ENCODE data around the gene FANCC. TPM values are rescaled to one million over a fixed set of nuclear protein-coding genes. Genes with fewer than 3 reads are reported as not detected.

Gene FANCC
- total RNA-seq, 1 donor = 3.8 TPM

DNA sequence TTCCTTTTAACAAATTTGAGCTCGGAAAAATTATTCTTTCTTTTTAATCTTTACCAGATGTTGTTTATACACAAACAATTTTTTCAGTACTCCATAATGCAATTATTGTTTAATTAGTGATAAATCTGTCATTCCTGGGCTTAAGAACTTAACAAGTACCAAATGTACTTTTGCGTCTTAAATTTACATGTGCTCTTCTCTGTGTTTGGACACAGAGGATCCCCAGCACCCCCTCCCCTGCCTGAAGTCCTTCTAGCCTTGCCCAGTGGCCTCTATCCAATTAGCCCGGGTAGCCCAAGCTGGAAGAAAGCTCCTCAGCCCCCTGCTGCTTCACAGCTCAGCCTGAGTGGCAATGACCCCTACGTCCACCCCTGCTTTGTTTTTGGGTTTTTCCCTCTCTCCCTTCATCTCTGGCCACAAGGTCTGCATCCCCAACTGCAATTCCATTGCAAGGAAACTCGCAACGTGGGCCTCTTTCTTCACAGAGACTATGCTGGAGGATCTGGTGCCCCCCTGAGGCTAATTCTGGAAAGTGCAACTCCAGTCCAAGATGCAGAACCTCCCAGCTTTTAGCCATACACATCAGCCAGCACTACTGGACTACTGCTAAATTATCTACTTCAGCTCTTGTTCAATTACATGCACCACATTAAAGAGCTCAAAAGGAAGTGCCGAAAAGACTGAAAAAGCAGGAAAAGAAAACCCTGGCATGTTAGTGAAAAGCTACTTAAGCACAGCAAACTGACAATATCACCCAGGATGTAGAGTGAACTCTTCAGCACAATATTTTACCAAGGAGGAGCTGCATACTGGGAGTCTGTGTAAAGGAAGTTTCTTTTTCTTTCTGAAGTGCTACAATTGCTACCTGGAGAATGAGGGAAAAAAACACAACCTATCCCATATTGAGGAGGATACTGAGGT is 186.2 kb downstream of the FANCC start:
- Histone ChIP-seq H3K4me3 (ENCODE audit: low read length) (no peak overlapping the region), H3K4me1 (ENCODE audit: insufficient read depth, low read length) (peaks cover 4% of the 10 kb centered on the region), H3K9me3 (ENCODE audit: low read depth, low read length) (no peaks in the 10 kb centered on the region), H3K27me3 (ENCODE audit: insufficient read depth, low read length) (no peaks in the 10 kb centered on the region)

DNA sequence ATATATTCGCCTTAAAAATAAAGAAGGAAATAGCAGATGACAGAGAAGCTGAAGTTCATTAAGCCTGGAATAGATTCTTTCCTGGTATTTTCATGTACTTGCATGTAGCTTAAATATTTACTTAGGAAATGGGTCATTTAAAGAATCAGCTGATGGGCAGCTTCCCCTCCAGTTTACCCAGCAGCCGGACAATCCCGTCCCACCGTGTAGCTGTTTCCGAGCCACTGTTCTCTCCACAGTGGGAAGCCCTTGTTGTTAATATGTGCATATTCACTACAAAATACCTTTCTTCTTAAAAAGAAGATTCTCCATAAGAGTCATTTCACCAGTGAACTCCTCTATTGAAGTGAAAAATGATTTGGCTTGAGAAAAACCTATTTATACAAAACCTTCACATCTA is 187.0 kb downstream of the FANCC start:
- Histone ChIP-seq H3K4me1 (ENCODE audit: insufficient read depth, low read length) (peaks cover 4% of the 10 kb centered on the region), H3K4me3 (ENCODE audit: low read length) (no peak overlapping the region), H3K27me3 (ENCODE audit: insufficient read depth, low read length) (no peaks in the 10 kb centered on the region), H3K9me3 (ENCODE audit: low read depth, low read length) (no peaks in the 10 kb centered on the region)

DNA sequence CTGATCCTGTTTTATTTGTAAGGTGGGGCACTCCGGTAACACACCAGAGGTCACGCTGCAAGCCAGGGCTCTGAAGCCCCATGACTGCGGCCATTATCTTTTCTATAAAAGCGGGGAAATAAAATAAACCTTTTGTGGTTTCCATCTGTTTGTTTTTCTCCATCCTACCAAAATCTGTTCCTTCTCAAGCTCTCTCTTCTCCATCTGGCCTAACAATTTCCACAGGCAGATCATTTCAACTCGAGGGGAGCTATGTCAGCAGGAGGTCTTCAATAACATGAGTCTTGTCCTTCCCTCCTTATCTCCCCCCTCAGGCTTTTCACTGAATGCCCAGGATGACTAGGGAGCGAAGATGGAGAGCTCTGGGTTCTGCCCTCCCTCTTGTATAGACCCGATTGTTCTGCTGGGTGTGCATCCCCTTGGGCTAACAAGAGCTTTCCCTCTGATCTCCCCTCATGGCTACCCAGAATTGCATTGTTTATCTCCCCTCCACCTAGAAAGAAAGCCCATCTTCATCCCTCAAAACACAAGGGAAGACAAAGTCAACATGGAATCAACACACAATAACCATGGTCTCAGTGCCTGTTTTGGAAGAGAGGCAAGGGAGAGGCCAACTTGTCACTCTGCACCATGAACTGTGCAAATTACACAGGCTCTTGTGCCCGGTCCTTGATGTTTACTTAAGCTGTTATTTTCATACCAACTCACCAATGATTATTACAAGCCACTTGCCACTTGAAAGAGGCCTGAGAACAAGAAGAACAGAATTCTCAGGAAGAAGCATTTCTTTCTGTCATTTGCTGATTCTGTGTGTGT is 187.8 kb downstream of the FANCC start:
- Histone ChIP-seq H3K4me3 (ENCODE audit: low read length) (no peak overlapping the region), H3K4me1 (ENCODE audit: insufficient read depth, low read length) (peaks cover 4% of the 10 kb centered on the region), H3K9me3 (ENCODE audit: low read depth, low read length) (no peaks in the 10 kb centered on the region), H3K27me3 (ENCODE audit: insufficient read depth, low read length) (no peaks in the 10 kb centered on the region)

- Histone ChIP-seq H3K4me3 (ENCODE audit: low read length) (no peak overlapping the region), H3K27me3 (ENCODE audit: insufficient read depth, low read length) (no peaks in the 10 kb centered on the region), H3K4me1 (ENCODE audit: insufficient read depth, low read length) (peaks cover 4% of the 10 kb centered on the region), H3K9me3 (ENCODE audit: low read depth, low read length) (no peaks in the 10 kb centered on the region)
These were observed 189.4 kb downstream of the FANCC start for GRCh38 chr9:95128177-95128524.

DNA sequence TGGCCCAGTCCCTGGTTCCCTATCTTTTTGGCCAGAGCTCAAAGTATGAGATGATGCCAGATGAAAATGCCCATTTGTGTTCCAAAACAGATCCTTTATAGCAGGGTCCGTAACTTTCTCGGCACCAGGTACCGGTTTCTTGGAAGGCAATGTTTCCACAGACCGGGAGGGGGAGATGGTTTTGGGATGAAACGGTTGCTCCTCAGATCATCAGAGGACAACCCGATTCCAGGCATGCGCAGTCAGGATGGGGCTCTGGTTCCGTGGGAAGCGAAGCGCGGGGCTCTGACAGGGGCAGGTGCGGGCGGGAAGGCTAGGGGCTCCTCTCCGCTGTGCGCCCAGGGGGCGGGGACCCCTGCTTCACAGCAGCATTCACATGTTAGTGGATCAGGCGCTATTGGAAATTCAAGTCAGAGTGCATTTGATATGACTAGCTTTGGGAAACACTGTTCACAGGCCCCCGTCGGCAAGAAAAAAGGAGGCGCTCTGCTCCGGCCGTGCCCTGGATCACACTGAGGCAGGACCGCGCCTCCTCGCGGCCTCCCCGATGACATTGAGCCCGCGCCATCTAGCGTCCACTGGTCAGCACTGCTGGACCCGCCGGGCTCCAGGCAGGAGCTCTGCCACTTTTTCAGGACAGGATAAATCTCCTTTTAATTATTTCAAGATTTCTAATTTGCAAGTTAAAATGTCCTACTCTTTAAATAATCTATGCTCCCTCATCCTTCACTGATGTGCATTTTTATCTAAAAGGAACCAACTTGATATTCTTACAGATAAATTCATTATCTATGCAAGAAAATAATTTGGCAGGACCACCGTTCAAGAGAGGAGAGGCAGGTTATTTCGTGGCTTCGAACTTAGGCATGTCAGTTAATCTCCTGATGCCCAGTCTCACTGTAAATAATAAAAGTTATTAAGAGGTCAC is 190.0 kb downstream of the FANCC start:
- peaks cover 4% of the 10 kb centered on the region for H3K4me1 ChIP-seq (ENCODE audit: insufficient read depth, low read length)
- no peak overlapping the region for H3K4me3 ChIP-seq (ENCODE audit: low read length)
- H3K27me3 ChIP-seq (ENCODE audit: insufficient read depth, low read length) = no peaks in the 10 kb centered on the region
- H3K9me3 ChIP-seq (ENCODE audit: low read depth, low read length) = no peaks in the 10 kb centered on the region

DNA sequence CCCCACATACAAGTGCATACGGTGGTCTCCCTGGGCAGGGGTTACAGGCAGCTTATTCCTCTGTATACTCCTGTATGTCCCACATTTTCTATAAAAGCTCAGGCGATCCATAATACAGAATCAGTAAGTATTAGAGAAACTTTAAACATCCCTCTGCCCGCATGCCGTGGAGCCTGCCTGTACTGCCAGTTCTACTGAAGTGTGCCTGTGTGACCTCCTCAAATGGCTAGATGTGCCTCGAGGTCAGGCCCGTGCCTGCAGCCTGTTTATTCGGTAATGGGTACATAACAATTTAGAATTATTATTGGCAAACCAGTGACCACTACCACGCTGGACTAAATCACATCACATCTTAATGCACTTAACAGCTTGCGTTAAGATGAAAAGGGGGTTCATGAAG is 190.8 kb downstream of the FANCC start:
- Histone ChIP-seq H3K27me3 (ENCODE audit: insufficient read depth, low read length) (no peaks in the 10 kb centered on the region), H3K9me3 (ENCODE audit: low read depth, low read length) (no peaks in the 10 kb centered on the region), H3K4me3 (ENCODE audit: low read length) (no peak overlapping the region), H3K4me1 (ENCODE audit: insufficient read depth, low read length) (peaks cover 4% of the 10 kb centered on the region)

GRCh38 chr9:95125652-95126051 is 191.9 kb downstream of the FANCC start:
- Histone ChIP-seq H3K4me3 (ENCODE audit: low read length) (no peak overlapping the region), H3K4me1 (ENCODE audit: insufficient read depth, low read length) (peaks cover 4% of the 10 kb centered on the region), H3K27me3 (ENCODE audit: insufficient read depth, low read length) (no peaks in the 10 kb centered on the region), H3K9me3 (ENCODE audit: low read depth, low read length) (no peaks in the 10 kb centered on the region)

- no peaks in the 10 kb centered on the region for H3K27me3 ChIP-seq (ENCODE audit: insufficient read depth, low read length)
- no peaks in the 10 kb centered on the region for H3K9me3 ChIP-seq (ENCODE audit: low read depth, low read length)
- no peak overlapping the region for H3K4me3 ChIP-seq (ENCODE audit: low read length)
- peaks cover 4% of the 10 kb centered on the region for H3K4me1 ChIP-seq (ENCODE audit: insufficient read depth, low read length)
These were observed 192.7 kb downstream of the FANCC start for GRCh38 chr9:95124582-95125367.

DNA sequence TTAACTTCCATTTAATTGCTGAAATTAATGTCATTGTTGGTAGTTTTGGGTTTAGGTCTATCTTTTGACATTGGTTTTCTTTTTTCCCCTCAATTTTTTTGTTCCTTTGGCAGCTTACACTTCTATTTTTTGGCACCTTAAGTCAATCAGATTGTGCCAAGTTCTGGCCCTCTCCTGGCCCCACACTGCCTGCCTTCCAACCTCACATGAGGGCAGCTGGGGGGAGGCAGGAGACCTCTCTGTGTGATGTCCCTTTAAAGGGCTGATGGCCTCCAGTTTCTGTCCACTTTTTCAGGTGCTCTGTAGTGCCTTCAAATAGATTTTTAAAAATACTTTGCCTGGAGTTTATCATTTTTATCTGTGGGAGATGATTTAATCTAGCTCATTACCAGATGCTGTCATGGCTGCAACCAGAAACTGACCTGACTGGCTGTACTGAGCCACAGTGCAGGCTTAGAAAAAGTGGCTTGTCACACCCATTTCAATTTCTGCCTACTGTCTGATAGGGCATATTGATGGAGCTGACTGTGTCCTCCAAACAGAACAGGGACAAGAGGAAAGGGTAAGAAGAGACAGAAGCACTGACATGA is 196.6 kb downstream of the FANCC start:
- Histone ChIP-seq H3K4me3 (ENCODE audit: low read length) (no peak overlapping the region), H3K9me3 (ENCODE audit: low read depth, low read length) (no peaks in the 10 kb centered on the region), H3K4me1 (ENCODE audit: insufficient read depth, low read length) (no peaks in the 10 kb centered on the region), H3K27me3 (ENCODE audit: insufficient read depth, low read length) (no peaks in the 10 kb centered on the region)

GRCh38 chr9:95118596-95118995 is 198.9 kb downstream of the FANCC start:
- Histone ChIP-seq H3K27me3 (ENCODE audit: insufficient read depth, low read length) (no peaks in the 10 kb centered on the region), H3K4me3 (ENCODE audit: low read length) (no peak overlapping the region), H3K9me3 (ENCODE audit: low read depth, low read length) (no peaks in the 10 kb centered on the region), H3K4me1 (ENCODE audit: insufficient read depth, low read length) (no peaks in the 10 kb centered on the region)

- no peaks in the 10 kb centered on the region for H3K4me1 ChIP-seq (ENCODE audit: insufficient read depth, low read length)
- no peaks in the 10 kb centered on the region for H3K9me3 ChIP-seq (ENCODE audit: low read depth, low read length)
- no peak overlapping the region for H3K4me3 ChIP-seq (ENCODE audit: low read length)
- H3K27me3 ChIP-seq (ENCODE audit: insufficient read depth, low read length) = no peaks in the 10 kb centered on the region
These were observed 200.7 kb downstream of the FANCC start for GRCh38 chr9:95116808-95117204.

DNA sequence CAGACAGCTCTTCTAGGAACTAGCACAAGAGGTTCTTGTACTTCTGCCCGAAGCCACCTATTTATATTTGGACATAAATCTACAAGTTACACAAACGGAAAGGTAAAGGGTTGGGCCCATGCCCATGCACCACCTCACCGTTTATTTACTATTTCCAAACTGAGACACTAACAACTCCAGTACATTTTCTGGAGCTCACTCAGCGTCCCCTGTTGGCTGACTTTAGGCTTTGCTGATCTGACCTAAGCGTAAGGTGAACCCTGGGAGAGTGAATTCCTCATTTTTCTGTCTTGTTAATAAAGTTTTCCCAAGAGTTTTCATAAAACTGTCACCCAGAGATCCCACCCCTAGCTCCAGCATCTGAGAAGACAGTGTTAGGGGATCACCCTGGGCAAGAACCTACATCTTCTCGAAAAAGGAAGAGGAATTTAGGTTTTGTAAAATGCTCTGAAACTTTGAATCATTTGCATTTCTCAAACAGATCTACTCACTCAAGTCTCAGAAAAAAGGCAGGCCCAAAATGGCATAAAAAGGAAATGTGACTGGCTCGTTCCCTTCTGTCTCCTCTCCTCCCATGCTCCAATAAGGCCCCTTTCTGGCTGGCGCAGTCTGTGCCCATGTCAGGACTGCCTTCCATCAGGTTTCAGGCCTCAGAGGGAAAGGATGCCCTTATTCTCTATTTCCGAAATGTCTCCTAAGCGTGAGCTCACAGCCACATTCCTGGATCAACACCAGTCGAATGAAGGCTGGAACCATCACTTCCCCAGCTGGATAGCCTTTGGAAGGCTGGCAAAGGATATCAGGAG is 201.3 kb downstream of the FANCC start:
- Histone ChIP-seq H3K27me3 (ENCODE audit: insufficient read depth, low read length) (no peaks in the 10 kb centered on the region), H3K4me1 (ENCODE audit: insufficient read depth, low read length) (no peaks in the 10 kb centered on the region), H3K4me3 (ENCODE audit: low read length) (no peak overlapping the region), H3K9me3 (ENCODE audit: low read depth, low read length) (no peaks in the 10 kb centered on the region)

GRCh38 chr9:95115104-95115503 is 202.4 kb downstream of the FANCC start:
- Histone ChIP-seq H3K27me3 (ENCODE audit: insufficient read depth, low read length) (no peaks in the 10 kb centered on the region), H3K4me1 (ENCODE audit: insufficient read depth, low read length) (no peaks in the 10 kb centered on the region), H3K4me3 (ENCODE audit: low read length) (no peak overlapping the region), H3K9me3 (ENCODE audit: low read depth, low read length) (no peaks in the 10 kb centered on the region)
